NCI-H2081 (cell line): ENCODE data around the gene STH.
"Not testable (repeated sequence)": the region's sequence is repeated elsewhere in the genome, so short reads cannot be mapped to it uniquely, and the experiment has no call there.

Experiments used
- DNase-seq, 2 experiments: peaks; one replicate each; lab custom pipeline; 2025; lab: John Stamatoyannopoulos, UW

The STH gene

GRCh38 chr17:46006082-46006481 is 7.0 kb downstream of the STH start:
- DNase-seq = not testable (repeated sequence)

DNA sequence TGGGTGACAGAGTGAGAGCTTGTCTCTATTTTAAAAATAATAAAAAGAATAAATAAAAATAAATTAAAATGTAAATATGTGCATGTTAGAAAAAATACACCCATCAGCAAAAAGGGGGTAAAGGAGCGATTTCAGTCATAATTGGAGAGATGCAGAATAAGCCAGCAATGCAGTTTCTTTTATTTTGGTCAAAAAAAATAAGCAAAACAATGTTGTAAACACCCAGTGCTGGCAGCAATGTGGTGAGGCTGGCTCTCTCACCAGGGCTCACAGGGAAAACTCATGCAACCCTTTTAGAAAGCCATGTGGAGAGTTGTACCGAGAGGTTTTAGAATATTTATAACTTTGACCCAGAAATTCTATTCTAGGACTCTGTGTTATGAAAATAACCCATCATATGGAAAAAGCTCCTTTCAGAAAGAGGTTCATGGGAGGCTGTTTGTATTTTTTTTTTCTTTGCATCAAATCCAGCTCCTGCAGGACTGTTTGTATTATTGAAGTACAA is 8.5 kb downstream of the STH start:
- no peak for DNase-seq

DNA sequence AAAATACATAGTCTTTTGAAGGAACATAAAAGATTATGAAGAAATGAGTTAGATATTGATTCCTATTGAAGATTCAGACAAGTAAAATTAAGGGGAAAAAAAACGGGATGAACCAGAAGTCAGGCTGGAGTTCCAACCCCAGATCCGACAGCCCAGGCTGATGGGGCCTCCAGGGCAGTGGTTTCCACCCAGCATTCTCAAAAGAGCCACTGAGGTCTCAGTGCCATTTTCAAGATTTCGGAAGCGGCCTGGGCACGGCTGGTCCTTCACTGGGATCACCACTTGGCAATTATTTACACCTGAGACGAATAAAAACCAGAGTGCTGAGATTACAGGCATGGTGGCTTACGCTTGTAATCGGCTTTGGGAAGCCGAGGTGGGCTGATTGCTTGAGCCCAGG is 9.5 kb downstream of the STH start:
- DNase-seq = no peak

- no peak for DNase-seq
Observed at GRCh38 chr17:46009681-46010596, 10.9 kb downstream of the STH start.

DNA sequence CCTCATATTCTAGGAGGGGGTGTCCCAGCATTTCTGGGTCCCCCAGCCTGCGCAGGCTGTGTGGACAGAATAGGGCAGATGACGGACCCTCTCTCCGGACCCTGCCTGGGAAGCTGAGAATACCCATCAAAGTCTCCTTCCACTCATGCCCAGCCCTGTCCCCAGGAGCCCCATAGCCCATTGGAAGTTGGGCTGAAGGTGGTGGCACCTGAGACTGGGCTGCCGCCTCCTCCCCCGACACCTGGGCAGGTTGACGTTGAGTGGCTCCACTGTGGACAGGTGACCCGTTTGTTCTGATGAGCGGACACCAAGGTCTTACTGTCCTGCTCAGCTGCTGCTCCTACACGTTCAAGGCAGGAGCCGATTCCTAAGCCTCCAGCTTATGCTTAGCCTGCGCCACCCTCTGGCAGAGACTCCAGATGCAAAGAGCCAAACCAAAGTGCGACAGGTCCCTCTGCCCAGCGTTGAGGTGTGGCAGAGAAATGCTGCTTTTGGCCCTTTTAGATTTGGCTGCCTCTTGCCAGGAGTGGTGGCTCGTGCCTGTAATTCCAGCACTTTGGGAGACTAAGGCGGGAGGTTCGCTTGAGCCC is 11.6 kb downstream of the STH start:
- DNase-seq = no peak

DNA sequence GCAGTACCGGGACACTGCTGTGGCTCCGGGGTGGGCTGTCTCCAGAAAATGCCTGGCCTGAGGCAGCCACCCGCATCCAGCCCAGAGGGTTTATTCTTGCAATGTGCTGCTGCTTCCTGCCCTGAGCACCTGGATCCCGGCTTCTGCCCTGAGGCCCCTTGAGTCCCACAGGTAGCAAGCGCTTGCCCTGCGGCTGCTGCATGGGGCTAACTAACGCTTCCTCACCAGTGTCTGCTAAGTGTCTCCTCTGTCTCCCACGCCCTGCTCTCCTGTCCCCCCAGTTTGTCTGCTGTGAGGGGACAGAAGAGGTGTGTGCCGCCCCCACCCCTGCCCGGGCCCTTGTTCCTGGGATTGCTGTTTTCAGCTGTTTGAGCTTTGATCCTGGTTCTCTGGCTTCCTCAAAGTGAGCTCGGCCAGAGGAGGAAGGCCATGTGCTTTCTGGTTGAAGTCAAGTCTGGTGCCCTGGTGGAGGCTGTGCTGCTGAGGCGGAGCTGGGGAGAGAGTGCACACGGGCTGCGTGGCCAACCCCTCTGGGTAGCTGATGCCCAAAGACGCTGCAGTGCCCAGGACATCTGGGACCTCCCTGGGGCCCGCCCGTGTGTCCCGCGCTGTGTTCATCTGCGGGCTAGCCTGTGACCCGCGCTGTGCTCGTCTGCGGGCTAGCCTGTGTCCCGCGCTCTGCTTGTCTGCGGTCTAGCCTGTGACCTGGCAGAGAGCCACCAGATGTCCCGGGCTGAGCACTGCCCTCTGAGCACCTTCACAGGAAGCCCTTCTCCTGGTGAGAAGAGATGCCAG is 12.9 kb downstream of the STH start:
- no peak for DNase-seq

GRCh38 chr17:46012506-46013079 is 13.5 kb downstream of the STH start:
- no peak for DNase-seq

- DNase-seq = no peak
Observed at GRCh38 chr17:46013127-46013501, 14.1 kb downstream of the STH start.

GRCh38 chr17:46013502-46014165 is 14.6 kb downstream of the STH start:
- no peak for DNase-seq

DNA sequence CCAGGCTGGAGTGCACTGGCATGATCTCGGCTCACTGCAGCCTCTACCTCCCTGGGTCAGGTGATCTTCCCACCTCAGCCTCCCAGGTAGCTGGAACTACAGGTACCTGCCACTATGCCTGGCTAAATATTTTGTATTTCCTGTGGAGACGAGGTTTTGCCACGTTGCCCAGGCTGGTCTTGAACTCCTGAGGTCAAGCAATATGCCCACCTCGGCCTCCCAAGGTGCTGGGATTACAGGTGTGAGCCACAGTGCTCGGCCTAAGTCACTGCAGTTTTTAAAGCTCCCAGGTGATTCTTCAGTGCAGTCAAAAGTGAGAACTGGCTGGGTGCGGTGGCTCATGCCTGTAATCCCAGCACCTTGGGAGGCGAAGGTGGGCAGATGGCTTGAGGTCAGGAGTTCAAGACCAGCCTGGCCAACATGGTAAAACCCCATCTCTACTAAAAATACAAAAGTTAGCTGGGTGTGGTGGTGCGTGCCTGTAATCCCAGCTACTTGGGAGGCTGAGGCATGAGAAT is 20.4 kb downstream of the STH start:
- not testable (repeated sequence) for DNase-seq

DNA sequence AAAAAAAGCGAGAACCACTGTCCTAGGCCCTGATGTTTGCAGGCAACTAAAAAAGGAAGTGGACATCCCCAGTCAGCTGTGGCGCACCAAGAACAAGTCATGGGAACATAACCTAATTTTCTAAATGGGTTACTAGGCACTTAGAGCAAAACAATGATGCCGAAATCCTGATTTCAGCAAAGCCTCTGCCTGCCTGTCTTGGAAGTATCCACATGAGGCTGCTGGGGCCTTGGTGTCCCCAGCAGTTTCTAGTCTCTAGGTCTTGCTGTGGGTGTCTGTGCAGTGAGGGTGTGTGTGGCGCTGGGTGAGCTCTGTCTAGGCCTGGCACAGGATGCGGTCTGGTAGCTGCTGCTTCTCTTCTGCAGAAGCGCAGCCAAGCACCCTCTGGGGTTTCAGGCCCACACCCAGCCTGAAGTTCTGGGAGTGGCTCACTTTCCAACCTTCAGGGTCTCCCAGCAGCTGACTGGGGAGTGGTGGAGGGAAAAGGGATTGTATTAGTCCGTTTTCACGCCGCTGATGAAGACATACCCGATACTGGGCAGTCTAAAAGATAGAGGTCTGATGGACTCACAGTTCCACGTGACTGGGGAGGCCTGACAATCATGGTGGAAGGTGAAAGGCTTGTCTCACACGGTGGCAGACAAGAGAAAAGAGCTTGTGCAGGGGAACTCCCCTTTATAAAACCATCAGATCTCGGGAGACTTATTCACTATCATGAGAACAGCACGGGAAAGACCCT is 21.1 kb downstream of the STH start:
- DNase-seq = no peak

DNA sequence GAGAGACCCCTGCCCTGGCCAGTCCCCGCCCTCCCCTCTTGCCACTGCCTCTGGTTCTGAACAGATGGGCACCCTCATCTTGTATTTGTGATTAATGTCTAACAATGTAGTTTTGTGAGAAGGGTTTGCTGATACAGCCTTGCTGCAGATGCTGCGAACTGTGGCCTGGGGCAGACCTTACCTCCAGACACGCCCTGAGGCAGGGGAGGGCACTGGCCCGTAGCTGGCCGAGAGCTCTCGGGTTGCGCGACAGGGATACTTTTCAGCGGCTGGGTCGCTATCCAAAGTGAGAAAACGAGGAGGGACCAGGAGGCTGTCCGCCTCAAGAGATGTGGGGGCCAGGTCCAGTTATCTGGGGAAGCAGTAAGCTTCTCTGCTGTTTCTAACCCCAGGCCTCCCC is 21.9 kb downstream of the STH start:
- DNase-seq = no peak

- DNase-seq = not testable (repeated sequence)
Observed at GRCh38 chr17:46023366-46023765, 24.3 kb downstream of the STH start.

DNA sequence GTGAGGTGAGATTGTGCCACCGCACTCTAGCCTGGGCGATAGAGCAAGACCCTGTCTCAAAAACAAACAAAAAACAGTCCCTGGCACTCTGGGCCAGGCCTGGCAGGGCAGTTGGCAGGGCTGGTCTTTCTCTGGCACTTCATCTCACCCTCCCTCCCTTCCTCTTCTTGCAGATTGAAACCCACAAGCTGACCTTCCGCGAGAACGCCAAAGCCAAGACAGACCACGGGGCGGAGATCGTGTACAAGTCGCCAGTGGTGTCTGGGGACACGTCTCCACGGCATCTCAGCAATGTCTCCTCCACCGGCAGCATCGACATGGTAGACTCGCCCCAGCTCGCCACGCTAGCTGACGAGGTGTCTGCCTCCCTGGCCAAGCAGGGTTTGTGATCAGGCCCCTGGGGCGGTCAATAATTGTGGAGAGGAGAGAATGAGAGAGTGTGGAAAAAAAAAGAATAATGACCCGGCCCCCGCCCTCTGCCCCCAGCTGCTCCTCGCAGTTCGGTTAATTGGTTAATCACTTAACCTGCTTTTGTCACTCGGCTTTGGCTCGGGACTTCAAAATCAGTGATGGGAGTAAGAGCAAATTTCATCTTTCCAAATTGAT is 24.8 kb downstream of the STH start:
- no peak for DNase-seq

DNA sequence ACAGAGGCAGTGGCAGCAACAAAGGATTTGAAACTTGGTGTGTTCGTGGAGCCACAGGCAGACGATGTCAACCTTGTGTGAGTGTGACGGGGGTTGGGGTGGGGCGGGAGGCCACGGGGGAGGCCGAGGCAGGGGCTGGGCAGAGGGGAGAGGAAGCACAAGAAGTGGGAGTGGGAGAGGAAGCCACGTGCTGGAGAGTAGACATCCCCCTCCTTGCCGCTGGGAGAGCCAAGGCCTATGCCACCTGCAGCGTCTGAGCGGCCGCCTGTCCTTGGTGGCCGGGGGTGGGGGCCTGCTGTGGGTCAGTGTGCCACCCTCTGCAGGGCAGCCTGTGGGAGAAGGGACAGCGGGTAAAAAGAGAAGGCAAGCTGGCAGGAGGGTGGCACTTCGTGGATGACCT is 25.5 kb downstream of the STH start:
- DNase-seq = no peak

DNA sequence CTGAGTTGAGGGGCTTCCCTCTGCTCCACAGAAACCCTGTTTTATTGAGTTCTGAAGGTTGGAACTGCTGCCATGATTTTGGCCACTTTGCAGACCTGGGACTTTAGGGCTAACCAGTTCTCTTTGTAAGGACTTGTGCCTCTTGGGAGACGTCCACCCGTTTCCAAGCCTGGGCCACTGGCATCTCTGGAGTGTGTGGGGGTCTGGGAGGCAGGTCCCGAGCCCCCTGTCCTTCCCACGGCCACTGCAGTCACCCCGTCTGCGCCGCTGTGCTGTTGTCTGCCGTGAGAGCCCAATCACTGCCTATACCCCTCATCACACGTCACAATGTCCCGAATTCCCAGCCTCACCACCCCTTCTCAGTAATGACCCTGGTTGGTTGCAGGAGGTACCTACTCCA is 26.0 kb downstream of the STH start:
- DNase-seq = no peak

DNA sequence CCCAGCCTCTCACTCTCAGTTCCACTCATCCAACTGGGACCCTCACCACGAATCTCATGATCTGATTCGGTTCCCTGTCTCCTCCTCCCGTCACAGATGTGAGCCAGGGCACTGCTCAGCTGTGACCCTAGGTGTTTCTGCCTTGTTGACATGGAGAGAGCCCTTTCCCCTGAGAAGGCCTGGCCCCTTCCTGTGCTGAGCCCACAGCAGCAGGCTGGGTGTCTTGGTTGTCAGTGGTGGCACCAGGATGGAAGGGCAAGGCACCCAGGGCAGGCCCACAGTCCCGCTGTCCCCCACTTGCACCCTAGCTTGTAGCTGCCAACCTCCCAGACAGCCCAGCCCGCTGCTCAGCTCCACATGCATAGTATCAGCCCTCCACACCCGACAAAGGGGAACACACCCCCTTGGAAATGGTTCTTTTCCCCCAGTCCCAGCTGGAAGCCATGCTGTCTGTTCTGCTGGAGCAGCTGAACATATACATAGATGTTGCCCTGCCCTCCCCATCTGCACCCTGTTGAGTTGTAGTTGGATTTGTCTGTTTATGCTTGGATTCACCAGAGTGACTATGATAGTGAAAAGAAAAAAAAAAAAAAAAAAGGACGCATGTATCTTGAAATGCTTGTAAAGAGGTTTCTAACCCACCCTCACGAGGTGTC is 26.6 kb downstream of the STH start:
- no peak for DNase-seq

DNA sequence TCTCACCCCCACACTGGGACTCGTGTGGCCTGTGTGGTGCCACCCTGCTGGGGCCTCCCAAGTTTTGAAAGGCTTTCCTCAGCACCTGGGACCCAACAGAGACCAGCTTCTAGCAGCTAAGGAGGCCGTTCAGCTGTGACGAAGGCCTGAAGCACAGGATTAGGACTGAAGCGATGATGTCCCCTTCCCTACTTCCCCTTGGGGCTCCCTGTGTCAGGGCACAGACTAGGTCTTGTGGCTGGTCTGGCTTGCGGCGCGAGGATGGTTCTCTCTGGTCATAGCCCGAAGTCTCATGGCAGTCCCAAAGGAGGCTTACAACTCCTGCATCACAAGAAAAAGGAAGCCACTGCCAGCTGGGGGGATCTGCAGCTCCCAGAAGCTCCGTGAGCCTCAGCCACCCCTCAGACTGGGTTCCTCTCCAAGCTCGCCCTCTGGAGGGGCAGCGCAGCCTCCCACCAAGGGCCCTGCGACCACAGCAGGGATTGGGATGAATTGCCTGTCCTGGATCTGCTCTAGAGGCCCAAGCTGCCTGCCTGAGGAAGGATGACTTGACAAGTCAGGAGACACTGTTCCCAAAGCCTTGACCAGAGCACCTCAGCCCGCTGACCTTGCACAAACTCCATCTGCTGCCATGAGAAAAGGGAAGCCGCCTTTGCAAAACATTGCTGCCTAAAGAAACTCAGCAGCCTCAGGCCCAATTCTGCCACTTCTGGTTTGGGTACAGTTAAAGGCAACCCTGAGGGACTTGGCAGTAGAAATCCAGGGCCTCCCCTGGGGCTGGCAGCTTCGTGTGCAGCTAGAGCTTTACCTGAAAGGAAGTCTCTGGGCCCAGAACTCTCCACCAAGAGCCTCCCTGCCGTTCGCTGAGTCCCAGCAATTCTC is 27.4 kb downstream of the STH start:
- DNase-seq = no peak
